ENCODE results near the gene KCNQ2. TPM values are rescaled to one million over a fixed set of nuclear protein-coding genes. Genes with fewer than 3 reads are reported as not detected.

KCNQ2 gene
- total RNA-seq, 4 donors from 2014 or later, result not detected

DNA sequence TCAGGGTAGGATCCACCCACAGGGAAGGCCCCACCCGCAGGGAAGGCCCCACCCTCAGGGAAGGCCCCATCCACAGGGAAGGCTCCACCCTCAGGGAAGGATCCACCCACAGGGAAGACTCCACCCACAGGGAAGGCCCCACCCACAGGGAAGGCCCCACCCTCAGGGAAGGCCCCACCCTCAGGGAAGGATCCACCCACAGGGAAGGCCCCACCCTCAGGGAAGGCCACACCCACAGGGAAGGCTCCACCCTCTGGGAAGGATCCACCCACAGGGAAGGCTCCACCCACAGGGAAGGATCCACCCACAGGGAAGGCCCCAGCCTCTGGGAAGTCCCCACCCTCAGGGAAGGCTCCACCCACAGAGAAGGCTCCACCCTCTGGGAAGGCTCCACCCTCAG is 40.5 kb downstream of the KCNQ2 start:
- Histone ChIP-seq H3K27ac (no peak overlapping the region), H3K4me1 (no peaks in the 10 kb centered on the region), H3K4me3 (no peak overlapping the region), H3K27me3 (peaks cover 0 to 63% (median 0%) of the 10 kb centered on the region in 4 donors), H3K36me3 (no peaks in the 10 kb centered on the region), H3K9me3 (peaks cover 0 to 4% (median 0%) of the 10 kb centered on the region in 3 donors)
- TF ChIP-seq POLR2A (IDR thresholded peaks at IDR 0.05) (no peak), CTCF (IDR thresholded peaks at IDR 0.05) (no peak)
- intact Hi-C loops (cut with DNase I), result no loop called here
- WGBS, 2 donors, result no CpG with 5 or more reads among the region's 1 CpG
- no peak for DNase-seq

GRCh38 chr20:63430891-63431290 is 41.6 kb downstream of the KCNQ2 start:
- no peaks in the 10 kb centered on the region for H3K36me3 ChIP-seq
- no peak overlapping the region for H3K4me3 ChIP-seq
- H3K9me3 ChIP-seq, result peaks cover 0 to 4% (median 0%) of the 10 kb centered on the region in 3 donors
- H3K27me3 ChIP-seq, result peaks cover 0 to 65% (median 0%) of the 10 kb centered on the region in 4 donors
- no peak for TF ChIP-seq POLR2A (IDR thresholded peaks at IDR 0.05)
- no peak for TF ChIP-seq CTCF (IDR thresholded peaks at IDR 0.05)
- no peaks in the 10 kb centered on the region for H3K4me1 ChIP-seq
- WGBS, 2 donors, result 87 to 90% methylated on average over 6 to 7 of the region's 14 CpGs
- DNase-seq, result no peak
- H3K27ac ChIP-seq, result no peak overlapping the region
- intact Hi-C loops (cut with DNase I), result no loop called here

DNA sequence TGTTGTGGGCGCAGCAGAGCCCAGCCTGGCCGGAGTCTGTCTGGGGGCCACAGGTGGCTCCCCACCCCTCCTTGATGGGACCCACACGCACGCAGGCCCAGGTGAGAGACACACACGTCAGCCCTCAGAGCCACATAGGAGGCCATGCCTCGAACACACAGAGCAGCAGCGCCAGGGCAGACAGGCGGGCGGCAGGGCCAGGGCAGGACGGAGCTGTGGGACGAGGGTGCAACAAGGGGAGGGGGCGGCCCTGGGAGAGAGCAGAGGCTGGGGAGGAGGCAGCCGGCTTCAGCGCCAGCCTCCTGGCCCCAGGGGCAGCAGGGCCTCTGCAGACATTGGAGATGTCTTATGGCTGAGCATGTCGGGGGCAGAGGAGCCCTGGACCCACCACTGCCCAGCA is 42.5 kb downstream of the KCNQ2 start:
- no peaks in the 10 kb centered on the region for H3K4me1 ChIP-seq
- TF ChIP-seq POLR2A (IDR thresholded peaks at IDR 0.05), result no peak
- peaks cover 0 to 64% (median 0%) of the 10 kb centered on the region in 4 donors for H3K27me3 ChIP-seq
- peaks cover 0 to 4% (median 0%) of the 10 kb centered on the region in 3 donors for H3K9me3 ChIP-seq
- H3K27ac ChIP-seq, result no peak overlapping the region
- intact Hi-C loops (cut with DNase I), result no loop called here
- 74 to 86% methylated on average over 3 to 6 of the region's 15 CpGs for WGBS, 2 donors
- no peak for DNase-seq
- H3K4me3 ChIP-seq, result no peak overlapping the region
- H3K36me3 ChIP-seq, result no peaks in the 10 kb centered on the region

DNA sequence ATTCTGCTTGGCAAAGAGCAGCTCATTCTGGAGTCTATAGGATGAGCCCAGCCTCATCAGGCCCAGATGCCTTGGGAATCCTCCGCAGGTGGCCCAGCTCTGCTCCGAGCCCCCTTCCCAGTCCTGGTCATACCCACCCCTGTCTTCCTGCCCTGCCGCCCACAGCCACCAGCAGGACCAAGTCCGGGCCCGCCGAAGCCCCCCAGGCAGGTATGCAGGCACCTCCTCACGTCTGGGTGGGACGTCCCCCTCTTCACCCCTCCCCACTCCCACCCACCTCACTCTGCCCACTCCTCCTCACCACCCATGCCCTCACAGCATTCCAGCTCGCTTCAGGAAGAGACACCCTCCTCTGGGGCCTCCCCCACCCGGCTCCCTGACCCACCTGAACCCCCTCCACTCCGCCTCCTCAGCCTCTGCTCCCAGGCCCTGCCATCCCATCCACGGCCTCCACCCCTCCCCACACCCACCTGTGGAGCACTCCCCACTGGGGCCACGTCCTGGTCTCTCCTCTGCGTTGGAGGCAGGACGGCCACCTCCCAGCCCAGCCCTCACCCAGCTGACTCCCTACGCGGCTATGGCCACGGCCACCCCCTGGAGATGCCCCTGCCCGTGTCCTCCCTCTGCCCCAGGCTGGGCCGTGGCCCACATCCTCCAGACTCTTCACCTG is 43.4 kb downstream of the KCNQ2 start:
- no peak overlapping the region for H3K27ac ChIP-seq
- no peaks in the 10 kb centered on the region for H3K4me1 ChIP-seq

DNA sequence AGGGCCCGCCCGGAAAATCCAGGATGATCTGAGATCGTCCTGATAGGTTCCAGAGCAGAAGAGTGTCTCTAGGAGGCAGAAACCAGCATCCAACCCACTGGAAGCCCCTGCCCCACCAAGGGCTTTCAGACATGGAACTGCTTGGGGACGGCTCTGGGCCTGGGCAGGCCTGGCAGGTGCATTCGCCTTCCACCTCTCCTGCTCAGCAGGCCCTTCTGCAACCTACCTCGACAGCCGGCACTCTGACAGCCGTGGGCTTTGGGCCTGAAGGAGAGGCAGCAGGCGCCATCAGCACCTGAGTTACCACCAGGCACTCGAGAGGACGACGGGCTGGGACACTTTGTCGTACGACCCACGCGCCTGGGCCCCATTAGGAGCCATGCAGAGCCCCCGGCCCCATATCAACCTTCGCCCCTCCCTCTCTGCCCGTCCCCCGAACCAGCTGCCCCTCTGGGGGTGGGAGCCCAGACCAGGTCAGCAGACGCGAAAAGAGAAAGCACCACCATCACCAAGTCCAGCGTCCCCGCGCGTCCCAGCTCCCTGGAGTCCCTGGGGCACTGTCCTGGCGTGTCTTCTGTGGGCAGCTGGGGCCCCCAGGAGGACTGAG is 44.6 kb downstream of the KCNQ2 start:
- intact Hi-C loops (cut with DNase I), result no loop called here
- peaks cover 0 to 64% (median 0%) of the 10 kb centered on the region in 4 donors for H3K27me3 ChIP-seq
- no peak for DNase-seq

More for the DNA sequence above, 43.4 kb downstream of the KCNQ2 start:
- Histone ChIP-seq H3K4me3 (no peak overlapping the region), H3K9me3 (peaks cover 0 to 4% (median 0%) of the 10 kb centered on the region in 3 donors), H3K36me3 (no peaks in the 10 kb centered on the region), H3K27me3 (peaks cover 0 to 62% (median 0%) of the 10 kb centered on the region in 4 donors)
- intact Hi-C loops (cut with DNase I), result no loop called here
- DNase-seq, result no peak
- no peak for TF ChIP-seq POLR2A (IDR thresholded peaks at IDR 0.05)
- no peak for TF ChIP-seq CTCF (IDR thresholded peaks at IDR 0.05)
- WGBS, 2 donors, result 69 to 70% methylated on average over 18 to 19 of the region's 20 CpGs

More for the DNA sequence above, 44.6 kb downstream of the KCNQ2 start:
- TF ChIP-seq CTCF (IDR thresholded peaks at IDR 0.05) (no peak), POLR2A (IDR thresholded peaks at IDR 0.05) (no peak)
- no peaks in the 10 kb centered on the region for H3K36me3 ChIP-seq
- no peaks in the 10 kb centered on the region for H3K4me1 ChIP-seq
- H3K9me3 ChIP-seq, result peaks cover 0 to 4% (median 0%) of the 10 kb centered on the region in 3 donors
- 82 to 93% methylated on average over 3 of the region's 27 CpGs for WGBS, 2 donors
- no peak overlapping the region for H3K4me3 ChIP-seq
- no peak overlapping the region for H3K27ac ChIP-seq
